Tibial artery (tissue), 4 donors: ENCODE measurements around the gene ZNF560.
"Not testable (repeated sequence)": the region's sequence is repeated elsewhere in the genome, so short reads cannot be mapped to it uniquely, and the experiment has no call there.

Source experiments
- DNase-seq, 2 donors: peaks; one replicate each; pipeline ENCODE4 v3.0.0-alpha.2; 2019
- H3K27ac ChIP-seq, 2 donors: fragments of 200-600 bp; sonication (generic) in 1 of 2; 1 replicate in 1 of 2; 2 replicates in 1 of 2; pipeline ENCODE4 v1.5.1; 2018 to 2019; ENCODE audit warnings: mild to moderate bottlenecking in 1 of 2
- H3K27me3 ChIP-seq, 2 donors: fragments of 200-600 bp; sonication (generic) in 1 of 2; one replicate each; pipeline versions ENCODE4 v1.5.1 to v1.6.0; 2016 to 2019
- H3K36me3 ChIP-seq, 3 donors: fragments of 200-600 bp; sonication (generic) in 2 of 3; one replicate each; pipeline ENCODE4 v1.5.1; 2016 to 2019; ENCODE audit warnings: mild to moderate bottlenecking in 2 of 3
- H3K4me1 ChIP-seq, 4 donors: fragments of 200-600 bp; sonication (generic) in 2 of 4; 1 replicate in 3 of 4; 2 replicates in 1 of 4; pipeline ENCODE4 v1.5.1; 2016 to 2019
- H3K4me3 ChIP-seq, 2 donors: fragments of 200-600 bp; sonication (generic) in 1 of 2; 1 replicate in 1 of 2; 2 replicates in 1 of 2; pipeline ENCODE4 v1.5.1; 2018 to 2019; ENCODE audit warnings: mild to moderate bottlenecking in 2 of 2
- H3K9me3 ChIP-seq, 3 donors: fragments of 200-600 bp; sonication (generic) in 1 of 3; one replicate each; pipeline ENCODE4 v1.5.1; 2016 to 2019
- intact Hi-C: fragments of 100-400 bp; cut with DNase I; formaldehyde crosslinking; loops from one replicate; pipeline ENCODE4 v1.15.0; 2023; ENCODE audit warnings: low total_unique reads
- TF ChIP-seq, protein P1 (sequence below), 2 experiments: fragments of 200-600 bp in 1 of 2; fragments of 450-650 bp in 1 of 2; IDR thresholded peaks; one replicate each; pipeline ENCODE4 v1.5.1; 2017 to 2019; ENCODE audit warnings: antibody characterized with exemption in 2 of 2, mild to moderate bottlenecking in 1 of 2, moderate library complexity in 1 of 2

The ZNF560 gene

DNA sequence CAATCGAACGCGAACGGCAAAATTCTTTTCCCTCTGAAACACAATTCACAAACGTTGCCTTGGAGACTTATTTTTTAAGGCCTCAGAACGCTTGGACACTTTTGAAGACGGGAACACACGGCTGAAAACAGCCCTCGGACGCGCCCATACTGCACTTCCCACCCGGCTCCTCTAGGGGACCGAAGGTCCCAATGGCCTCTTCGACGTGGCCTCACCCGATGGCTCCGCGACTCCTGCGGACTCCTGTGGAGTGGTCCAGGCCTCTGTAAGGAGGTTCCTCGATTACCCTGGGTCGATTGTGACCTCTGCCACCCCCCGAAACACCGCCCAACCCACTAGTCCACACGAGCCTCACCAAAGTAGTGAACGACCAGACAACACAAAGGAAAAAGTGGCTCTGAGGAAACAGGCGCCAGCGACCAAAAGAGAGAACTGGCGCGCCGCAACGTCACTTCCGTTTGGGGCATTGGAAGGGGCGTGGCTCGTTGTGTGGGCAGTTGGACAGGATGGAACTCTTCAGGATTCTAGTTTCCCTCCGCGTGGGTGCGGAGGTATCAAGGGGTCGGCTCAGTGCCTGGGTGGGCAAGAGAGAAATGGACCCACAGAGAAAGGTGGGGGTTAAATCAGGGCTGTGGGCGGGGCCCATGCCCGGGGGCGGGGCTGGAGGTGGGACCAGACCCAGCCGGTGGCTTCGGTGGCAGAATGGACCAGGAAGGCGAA lies at the start of gene ZNF560:
Gene ZNF560 (minus strand): TSS at position 434 of the 720 bp plus-strand sequence. CDS start 23,303 bp downstream, outside the sequence.
- peaks cover 15 to 77% (median 76%) of the 10 kb centered on the region in 3 donors for H3K9me3 ChIP-seq
- H3K27me3 ChIP-seq: no peaks in the 10 kb centered on the region
- H3K27ac ChIP-seq: no peak within 1 kb of the TSS
- no peak for DNase-seq
- TF ChIP-seq, protein P1, sequence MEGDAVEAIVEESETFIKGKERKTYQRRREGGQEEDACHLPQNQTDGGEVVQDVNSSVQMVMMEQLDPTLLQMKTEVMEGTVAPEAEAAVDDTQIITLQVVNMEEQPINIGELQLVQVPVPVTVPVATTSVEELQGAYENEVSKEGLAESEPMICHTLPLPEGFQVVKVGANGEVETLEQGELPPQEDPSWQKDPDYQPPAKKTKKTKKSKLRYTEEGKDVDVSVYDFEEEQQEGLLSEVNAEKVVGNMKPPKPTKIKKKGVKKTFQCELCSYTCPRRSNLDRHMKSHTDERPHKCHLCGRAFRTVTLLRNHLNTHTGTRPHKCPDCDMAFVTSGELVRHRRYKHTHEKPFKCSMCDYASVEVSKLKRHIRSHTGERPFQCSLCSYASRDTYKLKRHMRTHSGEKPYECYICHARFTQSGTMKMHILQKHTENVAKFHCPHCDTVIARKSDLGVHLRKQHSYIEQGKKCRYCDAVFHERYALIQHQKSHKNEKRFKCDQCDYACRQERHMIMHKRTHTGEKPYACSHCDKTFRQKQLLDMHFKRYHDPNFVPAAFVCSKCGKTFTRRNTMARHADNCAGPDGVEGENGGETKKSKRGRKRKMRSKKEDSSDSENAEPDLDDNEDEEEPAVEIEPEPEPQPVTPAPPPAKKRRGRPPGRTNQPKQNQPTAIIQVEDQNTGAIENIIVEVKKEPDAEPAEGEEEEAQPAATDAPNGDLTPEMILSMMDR (IDR thresholded peaks at IDR 0.05): no peak
- no peaks in the 10 kb centered on the region for H3K36me3 ChIP-seq
- H3K4me3 ChIP-seq: no peak within 1 kb of the TSS
- intact Hi-C loops: no loop called here
- H3K4me1 ChIP-seq: no peaks in the 10 kb centered on the region

DNA sequence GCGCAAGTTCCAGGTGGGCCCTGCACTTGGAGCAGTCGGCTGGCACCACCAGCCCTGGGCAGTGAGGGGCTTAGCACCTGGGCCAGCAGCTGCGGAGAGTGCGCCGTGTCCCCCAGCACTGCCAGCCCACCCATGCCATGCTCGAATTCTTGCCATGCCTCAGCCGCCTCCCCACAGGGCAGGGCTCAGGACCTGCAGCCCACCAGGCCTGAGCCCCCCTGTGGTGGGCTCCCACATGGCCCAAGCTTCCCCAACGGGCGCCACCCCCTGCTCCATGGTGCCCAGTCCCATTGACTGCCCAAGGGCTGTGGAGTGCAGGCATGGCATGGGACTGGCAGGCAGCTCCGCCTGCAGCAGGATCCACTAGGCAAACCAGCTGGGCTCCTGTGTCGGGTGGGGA lies 49.5 kb upstream of the ZNF560 start:
- Histone ChIP-seq H3K36me3 (no peaks in the 10 kb centered on the region), H3K27ac (no peak overlapping the region), H3K27me3 (no peaks in the 10 kb centered on the region), H3K9me3 (peaks cover 0 to 39% (median 12%) of the 10 kb centered on the region in 3 donors), H3K4me3 (no peak overlapping the region), H3K4me1 (no peaks in the 10 kb centered on the region)
- DNase-seq: no peak
- intact Hi-C loops: no loop called here
- TF ChIP-seq, protein P1 (IDR thresholded peaks at IDR 0.05): no peak

DNA sequence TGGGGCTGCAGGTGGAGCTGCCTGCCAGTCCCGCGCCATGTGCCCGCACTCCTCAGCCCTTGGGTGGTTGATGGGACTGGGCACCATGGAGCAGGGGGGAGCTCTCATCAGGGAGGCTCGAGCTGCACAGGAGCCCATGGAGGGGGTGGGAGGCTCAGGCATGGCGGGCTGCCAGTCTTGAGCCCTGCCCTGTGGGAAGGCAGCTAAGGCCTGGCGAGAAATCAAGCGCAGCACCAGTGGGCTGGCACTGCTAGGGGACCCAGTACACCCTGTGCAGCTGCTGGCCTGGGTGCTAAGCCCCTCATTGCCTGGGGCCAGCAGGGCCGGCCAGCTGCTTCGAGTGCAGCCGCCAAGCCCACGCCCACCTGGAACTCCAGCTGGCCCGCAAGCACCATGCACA lies 42.9 kb upstream of the ZNF560 start:
- H3K27ac ChIP-seq: not testable (repeated sequence)

DNA sequence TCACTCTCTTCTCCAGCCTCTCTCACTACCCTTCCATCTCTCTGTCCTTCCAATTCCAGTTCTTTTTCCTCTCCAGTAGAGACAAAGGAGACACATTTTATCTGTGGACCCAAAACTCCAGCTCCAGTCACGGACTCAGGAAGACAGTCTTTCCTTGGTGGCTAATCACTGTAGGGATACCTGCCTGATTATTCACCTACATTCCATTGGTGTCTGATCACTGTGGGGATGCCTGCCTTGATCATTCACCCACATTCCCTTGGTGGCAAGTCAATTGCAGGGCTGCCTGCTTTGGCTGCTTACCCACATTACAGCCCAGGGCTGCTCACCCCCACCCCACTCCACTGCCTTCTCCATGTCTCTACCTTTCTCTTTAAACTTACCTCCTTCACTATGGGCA lies 41.5 kb upstream of the ZNF560 start:
- Histone ChIP-seq H3K9me3 (peaks cover 0 to 13% (median 11%) of the 10 kb centered on the region in 3 donors), H3K36me3 (peaks cover 19 to 23% (median 21%) of the 10 kb centered on the region in 3 donors), H3K4me1 (peaks cover 0 to 23% (median 3%) of the 10 kb centered on the region in 4 donors)
- DNase-seq, H3K27me3 ChIP-seq, intact Hi-C loops, H3K27ac ChIP-seq, H3K4me3 ChIP-seq: not testable (repeated sequence)

More for the DNA sequence above, 42.9 kb upstream of the ZNF560 start:
- H3K4me1 ChIP-seq: peaks cover 0 to 23% (median 3%) of the 10 kb centered on the region in 4 donors
- H3K9me3 ChIP-seq, H3K27me3 ChIP-seq, H3K36me3 ChIP-seq, intact Hi-C loops, H3K4me3 ChIP-seq, DNase-seq: not testable (repeated sequence)

DNA sequence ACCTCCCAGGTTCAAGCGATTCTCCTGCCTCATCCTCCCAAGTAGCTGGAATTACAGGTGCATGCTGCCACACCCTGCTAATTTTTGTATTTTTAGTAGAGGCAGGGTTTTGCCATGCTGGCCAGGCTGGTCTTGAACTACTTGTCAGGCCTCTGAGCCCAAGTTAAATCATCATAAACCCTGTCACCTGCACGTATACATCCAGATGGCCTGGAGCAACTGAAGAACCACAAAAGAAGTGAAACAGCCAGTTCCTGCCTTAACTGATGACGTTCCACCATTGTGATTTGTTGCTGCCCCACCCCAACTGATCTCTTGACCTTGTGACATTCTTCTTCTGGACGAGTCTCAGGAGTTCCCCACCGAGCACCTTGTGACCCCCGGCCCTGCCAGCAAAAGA lies 40.8 kb upstream of the ZNF560 start:
- intact Hi-C loops, DNase-seq, H3K27me3 ChIP-seq: not testable (repeated sequence)
- peaks cover 26 to 30% (median 28%) of the 10 kb centered on the region in 3 donors for H3K36me3 ChIP-seq
- peak overlapping the region; percentile 83 to 88 for H3K27ac ChIP-seq
- H3K4me1 ChIP-seq: peaks cover 0 to 23% (median 3%) of the 10 kb centered on the region in 4 donors
- H3K4me3 ChIP-seq: peak overlapping the region; percentile 64 to 67
- peaks cover 0 to 16% (median 13%) of the 10 kb centered on the region in 3 donors for H3K9me3 ChIP-seq

DNA sequence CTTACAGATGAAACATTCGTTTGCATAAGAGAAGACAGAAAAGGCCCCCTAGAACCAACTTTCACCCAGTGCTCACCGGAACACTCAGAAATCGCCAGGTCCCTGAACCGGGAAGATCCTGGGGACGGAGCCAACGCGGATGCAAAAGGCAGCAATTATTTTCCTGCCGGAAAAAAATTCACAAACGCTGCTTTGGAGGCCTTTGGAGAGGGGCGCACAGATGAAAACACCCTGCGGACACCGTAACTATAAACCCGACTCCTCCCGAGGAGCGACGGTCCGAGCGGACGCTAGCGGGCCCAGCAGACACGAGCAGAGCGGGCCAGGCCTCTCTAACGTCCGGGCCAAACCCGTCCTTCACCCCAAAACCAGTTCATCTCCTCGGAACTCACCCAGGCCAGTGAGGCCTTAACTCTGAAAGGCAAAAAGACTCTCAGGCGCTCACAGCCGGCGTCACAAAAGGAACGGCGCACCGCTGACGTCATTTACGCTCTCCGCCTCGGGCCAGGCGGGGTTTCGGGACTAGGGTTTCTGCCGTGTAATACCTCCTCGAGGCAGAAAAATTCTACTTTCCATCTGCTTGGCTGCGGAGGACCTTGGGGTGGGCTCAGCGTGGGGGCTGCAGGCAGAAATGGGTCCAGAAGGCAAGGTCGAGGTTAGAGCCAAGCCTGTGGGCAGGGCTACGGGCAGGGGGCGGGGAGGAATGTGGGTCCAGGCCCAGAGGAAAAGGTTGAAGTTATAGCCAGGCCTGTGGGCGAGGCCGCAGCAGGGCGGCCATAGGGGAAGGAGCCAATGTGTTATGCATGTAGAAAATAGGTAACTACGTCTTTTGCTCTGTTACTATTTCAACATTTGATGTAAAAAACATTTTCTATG lies 40.0 kb upstream of the ZNF560 start, which contains the start of gene ZNF426:
Gene ZNF426 (minus strand): TSS at position 463 of the 876 bp plus-strand sequence. CDS start 2,413 bp downstream, outside the sequence.
- H3K27ac ChIP-seq: peak within 1 kb of the TSS; percentile 83 to 88
- peak; percentile 73 to 90 for DNase-seq
- TF ChIP-seq, protein P1 (IDR thresholded peaks at IDR 0.05): no peak
- H3K36me3 ChIP-seq: peaks cover 34 to 38% (median 36%) of the 10 kb centered on the region in 3 donors
- no peaks in the 10 kb centered on the region for H3K27me3 ChIP-seq
- peaks cover 0 to 24% (median 21%) of the 10 kb centered on the region in 3 donors for H3K9me3 ChIP-seq
- intact Hi-C loops: no loop called here
- H3K4me1 ChIP-seq: peaks cover 0 to 23% (median 3%) of the 10 kb centered on the region in 4 donors
- H3K4me3 ChIP-seq: peak within 1 kb of the TSS; percentile 64 to 67
